GM18517 (cell line): Measurements from ENCODE around the gene TTN.

ENCODE experiments used
- ATAC-seq: cut with Tn5 transposase; IDR thresholded peaks from one replicate; pipeline ENCODE4 v1.9.1; 2021; ENCODE audit warnings: mild to moderate bottlenecking, moderate library complexity; ENCODE audit not compliant: unreplicated experiment

TTN gene

DNA sequence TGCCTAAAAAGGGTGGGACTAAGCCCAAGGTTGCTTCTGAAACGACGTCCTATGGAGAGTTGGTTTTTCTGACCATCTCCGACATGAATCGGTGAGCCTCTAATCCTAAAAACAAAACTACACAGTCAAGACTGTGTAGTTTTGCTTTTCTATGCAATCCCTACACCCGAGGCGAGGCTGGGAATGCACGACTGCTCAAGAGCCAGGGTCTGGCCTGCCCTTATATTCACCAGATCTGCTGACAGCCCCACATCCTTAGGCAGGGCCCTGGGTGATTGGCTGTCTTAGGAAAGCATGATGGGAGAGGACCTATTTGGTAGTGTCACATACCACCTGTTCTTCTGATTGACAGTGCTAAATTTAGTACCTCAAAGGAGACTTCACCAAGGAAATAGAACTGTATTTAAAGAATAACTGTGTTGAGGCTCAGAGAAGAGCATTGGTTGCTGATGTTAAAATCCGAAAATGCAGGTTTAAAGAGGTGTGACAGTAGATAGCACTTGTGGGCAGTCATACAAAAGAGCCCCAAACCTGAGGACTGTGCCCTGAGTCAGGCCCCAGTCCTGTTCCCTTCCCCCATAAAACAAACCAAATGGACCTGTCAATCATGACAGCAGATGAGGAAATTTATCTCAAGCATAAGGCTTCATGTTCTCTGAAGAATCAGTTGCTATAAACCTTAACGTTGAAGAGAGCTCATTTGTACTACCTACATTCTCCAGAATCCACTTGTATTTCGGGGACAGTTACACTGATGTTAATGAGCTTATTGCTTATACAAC lies at the start of gene TTN:
Gene TTN, minus strand, starts transcription at position 197 of the 782 bp plus-strand sequence. CDS start 2,781 bp downstream, outside the sequence.
- no peak for ATAC-seq

DNA sequence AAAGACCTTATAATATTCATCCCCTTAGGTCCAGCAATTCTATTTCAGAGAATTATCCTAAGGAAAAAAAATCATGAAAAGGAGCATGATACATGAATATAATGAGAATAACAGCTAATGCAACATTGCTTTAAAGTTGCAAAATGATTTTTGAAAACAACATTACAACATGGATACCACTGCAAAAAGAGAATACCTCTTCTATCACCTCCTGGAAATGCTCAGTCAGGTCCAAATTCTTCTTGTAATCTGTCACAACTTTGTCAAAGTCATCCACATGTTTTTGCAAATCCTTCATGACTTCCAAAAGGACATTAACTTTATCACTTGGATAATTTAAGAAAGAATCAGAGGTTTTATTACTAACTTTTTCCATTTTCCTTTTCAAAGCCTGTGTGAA lies 47.9 kb upstream of the TTN start:
- no peak for ATAC-seq

GRCh38 chr2:178848335-178848734 lies 41.1 kb upstream of the TTN start:
- ATAC-seq, result no peak

DNA sequence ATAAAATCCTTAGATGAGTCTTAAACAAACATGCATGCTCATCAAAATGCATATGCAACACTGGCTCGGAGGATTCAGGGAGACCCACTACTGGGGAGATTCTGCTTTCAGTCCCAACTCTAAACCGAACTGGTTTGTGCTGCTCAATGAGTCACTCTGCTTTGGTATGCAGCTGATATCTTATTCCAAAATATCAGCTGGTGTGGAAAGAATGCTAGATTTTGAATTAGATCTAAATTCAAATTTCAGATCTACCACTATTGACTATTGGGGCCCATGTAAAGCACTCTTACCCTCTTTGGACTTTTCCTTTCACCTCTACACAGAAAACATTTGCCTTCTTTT lies 39.2 kb upstream of the TTN start:
- ATAC-seq, result no peak

DNA sequence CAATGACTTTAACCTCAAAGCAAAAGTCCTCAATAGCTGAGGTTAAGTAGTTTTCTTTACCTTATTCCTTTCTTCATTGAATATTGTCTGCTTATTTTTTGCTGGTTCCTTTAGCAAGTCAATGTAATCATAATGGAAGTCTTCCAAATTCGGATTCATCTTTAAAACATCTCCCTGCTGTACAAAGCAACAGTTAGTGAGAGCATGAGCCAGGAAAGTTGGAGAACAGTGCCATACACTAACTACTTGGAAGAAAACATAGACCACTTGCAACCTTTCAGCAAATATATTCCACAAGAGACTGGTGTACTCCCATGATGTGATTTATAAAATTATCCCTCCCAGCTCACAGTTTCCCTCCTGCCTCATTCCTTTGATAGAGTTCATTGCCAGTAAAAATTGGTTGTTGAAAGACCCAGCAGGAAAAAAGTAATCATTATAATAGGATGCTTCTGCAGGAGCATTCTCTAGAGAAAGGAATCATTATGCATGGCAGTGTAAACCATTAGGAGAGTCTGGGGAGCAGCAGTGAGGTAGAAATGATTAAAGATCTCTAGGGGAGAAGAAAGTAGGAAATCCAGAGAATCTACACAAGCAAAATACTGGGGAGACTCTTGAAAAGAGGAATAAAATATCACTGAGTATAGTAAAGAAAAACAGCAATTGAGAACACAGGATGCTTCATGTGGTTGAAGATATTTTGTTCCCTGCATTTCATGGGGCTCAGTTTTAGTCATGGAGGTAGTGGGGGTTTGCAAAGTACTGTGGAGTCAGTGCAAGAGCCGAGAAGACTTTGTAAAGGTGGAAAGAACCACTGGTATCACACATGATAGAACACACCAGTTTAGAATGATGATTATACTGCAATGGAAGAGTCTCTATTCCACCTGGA lies 38.6 kb upstream of the TTN start:
- no peak for ATAC-seq

GRCh38 chr2:178844701-178845100 lies 37.5 kb upstream of the TTN start:
- ATAC-seq, result no peak

- ATAC-seq, result no peak
These were observed 37.0 kb upstream of the TTN start for GRCh38 chr2:178844269-178844668.

DNA sequence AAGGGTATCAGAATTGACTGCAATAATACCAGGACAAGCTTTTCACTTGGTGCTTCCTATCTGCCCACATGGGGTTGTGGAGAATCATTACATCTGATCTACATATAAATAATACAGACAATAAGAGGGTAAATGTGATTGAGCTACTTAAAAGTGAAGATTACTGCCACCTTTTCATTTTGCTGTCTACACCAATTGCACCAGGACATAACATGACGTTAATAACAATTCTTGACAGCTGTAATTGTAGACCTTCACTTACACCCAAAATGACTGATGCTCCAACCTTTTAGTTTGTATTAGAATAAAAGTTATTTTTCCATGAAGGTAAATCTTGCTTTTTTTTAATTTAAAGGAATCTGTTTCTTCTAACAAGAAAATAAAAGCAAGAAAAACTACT lies 36.5 kb upstream of the TTN start:
- ATAC-seq, result no peak

DNA sequence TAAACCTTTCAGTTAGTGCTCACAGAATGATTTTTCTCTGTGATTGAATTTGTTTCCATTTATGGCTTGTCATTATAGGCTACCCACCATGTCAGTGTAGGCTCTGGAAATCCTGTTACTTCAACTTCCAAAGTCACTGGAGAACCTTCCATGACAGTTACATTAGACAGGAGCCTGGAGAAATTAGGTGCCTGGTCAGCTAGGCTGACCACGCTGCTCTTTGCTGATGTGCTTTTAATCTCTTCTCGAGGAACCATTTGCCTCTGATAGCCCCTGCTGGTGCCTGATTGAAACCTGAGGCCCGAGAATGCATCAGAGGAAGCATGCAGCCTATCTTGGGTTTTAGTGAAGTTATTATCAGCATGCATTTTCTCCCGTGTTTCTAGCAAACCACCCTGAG lies 29.6 kb upstream of the TTN start:
- no peak for ATAC-seq

DNA sequence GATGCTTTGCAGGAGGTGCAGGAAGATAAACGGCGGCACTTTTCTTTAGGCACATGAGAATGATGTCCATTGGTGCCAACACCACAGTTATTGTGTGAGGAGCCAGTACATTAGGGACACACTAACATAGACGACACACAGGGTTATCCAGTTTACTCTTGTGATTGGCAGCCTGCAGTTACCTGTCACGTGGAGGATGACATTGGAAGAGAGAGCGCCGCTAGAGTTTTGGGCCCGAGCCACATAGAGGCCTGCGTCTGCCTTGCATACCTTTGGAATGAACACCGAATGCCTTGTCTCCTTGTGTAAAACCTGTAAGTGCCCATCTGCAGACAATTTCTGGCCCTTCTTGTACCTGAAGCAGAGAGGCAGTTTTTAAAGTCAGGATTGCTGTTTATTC lies 26.9 kb upstream of the TTN start:
- ATAC-seq, result no peak

DNA sequence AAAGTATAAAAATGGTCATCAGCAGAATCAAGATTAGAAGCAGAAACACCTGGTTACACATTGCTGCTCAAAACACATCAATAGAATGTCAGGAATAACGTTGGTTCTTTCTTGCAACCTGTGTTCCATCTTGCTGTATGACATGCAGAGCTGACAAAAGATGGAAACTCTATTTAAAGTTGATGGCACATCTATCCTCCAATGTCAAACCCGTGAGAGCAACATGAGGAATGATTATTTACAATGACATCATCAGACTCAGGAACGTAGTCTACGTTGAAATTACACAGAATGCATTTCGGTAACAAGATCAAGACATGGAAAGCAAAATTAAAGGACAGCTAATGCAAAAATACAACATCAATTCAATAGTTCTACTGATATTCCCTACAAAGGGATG lies 26.2 kb upstream of the TTN start:
- ATAC-seq, result no peak

DNA sequence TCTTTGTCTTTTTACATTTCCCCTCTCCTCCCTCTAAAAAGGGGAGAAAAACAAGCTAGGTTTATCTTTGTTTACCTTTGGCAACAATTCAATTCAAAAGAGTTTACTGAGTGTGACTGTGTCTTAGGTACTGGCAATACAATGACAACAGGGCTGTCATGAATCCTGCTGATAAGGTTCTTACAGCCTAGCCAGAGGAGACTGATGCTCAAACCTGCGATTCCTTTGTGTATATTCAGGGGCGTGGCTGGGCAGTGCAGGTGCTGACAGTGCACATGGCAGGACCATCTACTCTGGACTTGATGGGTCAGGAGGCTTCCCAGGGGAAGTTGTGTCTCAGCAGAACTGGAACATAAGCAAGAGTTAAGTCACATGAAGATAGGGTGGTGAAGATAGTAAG lies 23.2 kb upstream of the TTN start:
- ATAC-seq, result no peak

DNA sequence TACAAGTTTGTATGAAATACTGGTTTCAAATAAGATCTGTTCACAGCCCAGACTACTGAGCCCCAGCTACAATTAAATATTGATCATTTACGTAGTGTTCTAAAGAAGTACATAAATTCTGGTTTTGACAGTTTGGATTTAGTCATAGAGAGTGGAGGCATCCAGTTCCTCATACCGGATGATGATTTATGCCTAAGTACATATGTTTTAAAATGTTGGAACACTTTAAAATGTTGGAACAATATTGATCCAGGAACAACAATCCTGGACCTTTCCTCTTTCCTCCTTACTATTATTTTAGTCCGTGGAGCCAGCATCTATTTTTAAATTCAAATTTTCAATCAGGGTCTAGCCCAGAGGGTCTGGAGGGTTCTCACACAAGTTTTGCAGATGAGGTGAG lies 22.8 kb upstream of the TTN start:
- ATAC-seq, result no peak

DNA sequence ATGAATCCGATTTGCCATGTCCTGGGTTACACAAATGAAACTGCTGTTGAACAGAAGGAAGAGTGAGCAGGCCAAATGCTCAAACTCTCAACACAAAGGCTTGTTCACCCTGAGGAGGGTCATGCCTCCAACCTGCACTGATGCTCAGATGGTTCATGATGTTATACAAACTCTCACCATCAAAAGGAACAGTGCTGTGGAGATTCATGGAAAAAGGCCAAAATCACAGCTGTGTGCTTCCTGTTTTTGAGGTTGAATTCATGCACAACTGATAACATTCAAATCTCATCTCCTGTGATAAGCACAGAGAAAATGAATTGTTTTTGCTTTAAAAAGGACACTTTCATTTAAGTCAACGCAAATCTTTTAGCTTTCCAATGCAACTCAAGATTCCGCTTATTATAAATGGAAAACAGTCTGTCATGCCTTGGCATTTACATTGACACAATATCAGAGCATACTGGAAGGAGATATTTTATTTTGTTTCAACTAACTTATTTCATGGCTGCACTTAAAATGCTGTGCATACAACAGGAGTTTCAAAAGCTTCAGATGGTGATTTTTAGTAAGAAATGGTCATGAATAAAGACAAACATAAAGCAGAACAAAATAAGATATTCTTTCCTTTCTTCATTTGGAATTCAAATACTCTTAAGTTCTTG lies 22.2 kb upstream of the TTN start:
- ATAC-seq, result no peak

DNA sequence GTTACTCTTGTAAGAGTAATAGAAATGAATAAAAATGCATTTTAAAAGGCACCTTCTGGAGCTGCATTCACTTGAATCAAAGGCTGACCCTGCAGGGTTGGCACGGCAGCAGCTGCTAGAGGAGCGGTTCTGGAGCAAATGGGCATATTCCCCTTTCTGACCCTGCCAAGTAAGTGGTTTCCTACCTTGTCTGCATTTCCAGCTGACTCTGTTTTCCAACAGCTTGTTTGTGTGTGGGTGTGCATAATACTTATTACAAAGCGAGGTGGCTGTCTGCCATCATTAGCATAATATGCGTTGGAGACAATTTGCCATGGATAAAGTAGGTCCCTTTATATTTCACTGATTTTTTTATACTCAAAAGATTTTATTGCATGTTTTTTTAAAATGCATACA lies 21.3 kb upstream of the TTN start:
- no peak for ATAC-seq

GRCh38 chr2:178827739-178828485 lies 20.7 kb upstream of the TTN start:
- ATAC-seq, result no peak

DNA sequence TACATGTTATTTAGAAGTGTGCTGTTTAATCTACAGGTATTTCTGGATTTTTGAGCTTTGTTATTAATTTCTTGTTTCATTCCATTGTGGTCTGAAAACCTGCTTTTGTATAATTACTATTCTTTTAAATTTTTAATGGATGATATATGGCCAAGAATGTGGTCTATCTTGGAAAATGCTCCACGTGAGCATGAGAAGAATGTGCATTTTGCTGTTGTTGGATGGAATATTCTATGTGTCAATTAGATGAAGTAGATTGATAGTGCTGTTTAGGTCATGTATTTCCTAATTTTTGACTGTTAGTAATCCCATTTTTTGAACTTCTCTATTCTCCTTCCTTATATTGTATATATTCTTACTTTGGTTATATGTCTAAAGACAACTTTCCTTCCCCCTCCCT lies 19.9 kb upstream of the TTN start:
- no peak for ATAC-seq

GRCh38 chr2:178825183-178825582 lies 18.0 kb upstream of the TTN start:
- no peak for ATAC-seq

DNA sequence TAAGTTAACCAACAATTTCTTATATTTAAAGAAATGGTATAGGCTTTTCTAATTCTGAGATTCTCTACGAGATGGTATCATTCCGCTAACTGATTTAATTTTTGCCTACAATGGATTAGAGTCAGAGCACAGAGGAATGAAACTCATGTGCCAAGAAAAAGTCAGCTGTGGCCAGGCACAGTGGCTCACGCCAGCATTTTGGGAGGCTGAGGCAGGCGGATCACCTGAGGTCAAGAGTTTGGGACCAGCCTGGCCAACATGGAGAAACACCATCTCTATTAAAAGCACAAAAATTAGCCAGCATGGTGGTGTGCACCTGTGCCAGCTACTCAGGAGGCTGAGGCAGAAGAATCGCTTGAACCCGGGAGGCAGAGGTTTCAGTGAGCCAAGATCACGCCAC lies 17.0 kb upstream of the TTN start:
- ATAC-seq, result no peak

GRCh38 chr2:178819992-178820391 lies 12.8 kb upstream of the TTN start:
- peak; percentile 90 for ATAC-seq
